GM12872 (cell line): ENCODE results near the gene FRYL.

ENCODE experiments used
- TF ChIP-seq, protein P1 (sequence below): IDR thresholded peaks from 3 replicates; pipeline ENCODE4 v1.5.1; 2011; ENCODE audit warnings: low read depth, mild to moderate bottlenecking, low read length, moderate library complexity; ENCODE audit not compliant: insufficient read depth

The FRYL gene

DNA sequence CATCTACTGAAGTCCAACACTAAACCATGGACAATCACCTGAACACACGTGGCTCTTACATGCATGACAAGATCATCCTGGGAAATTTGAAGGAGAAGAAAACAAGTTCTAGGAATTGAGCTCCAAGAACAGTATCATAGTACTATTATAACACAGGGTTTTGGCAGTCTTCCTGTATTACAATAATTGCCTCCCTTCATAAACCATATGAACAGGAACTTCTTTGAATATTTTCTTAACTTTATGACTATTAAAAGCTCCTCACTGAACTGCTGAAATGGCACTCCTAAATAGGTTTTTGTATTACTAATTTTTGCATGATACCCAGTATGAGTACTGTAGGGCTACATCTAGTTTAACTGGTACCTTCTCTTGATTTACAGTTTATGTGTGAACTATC is 160.0 kb downstream of the FRYL start:
- TF ChIP-seq, protein P1, sequence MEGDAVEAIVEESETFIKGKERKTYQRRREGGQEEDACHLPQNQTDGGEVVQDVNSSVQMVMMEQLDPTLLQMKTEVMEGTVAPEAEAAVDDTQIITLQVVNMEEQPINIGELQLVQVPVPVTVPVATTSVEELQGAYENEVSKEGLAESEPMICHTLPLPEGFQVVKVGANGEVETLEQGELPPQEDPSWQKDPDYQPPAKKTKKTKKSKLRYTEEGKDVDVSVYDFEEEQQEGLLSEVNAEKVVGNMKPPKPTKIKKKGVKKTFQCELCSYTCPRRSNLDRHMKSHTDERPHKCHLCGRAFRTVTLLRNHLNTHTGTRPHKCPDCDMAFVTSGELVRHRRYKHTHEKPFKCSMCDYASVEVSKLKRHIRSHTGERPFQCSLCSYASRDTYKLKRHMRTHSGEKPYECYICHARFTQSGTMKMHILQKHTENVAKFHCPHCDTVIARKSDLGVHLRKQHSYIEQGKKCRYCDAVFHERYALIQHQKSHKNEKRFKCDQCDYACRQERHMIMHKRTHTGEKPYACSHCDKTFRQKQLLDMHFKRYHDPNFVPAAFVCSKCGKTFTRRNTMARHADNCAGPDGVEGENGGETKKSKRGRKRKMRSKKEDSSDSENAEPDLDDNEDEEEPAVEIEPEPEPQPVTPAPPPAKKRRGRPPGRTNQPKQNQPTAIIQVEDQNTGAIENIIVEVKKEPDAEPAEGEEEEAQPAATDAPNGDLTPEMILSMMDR = no peak

- TF ChIP-seq, protein P1 = no peak
These were observed 175.6 kb downstream of the FRYL start for GRCh38 chr4:48604527-48604926.

- TF ChIP-seq, protein P1 = no peak
These were observed 176.0 kb downstream of the FRYL start for GRCh38 chr4:48604041-48604440.

- TF ChIP-seq, protein P1 = no peak
These were observed 176.6 kb downstream of the FRYL start for GRCh38 chr4:48603366-48604003.

DNA sequence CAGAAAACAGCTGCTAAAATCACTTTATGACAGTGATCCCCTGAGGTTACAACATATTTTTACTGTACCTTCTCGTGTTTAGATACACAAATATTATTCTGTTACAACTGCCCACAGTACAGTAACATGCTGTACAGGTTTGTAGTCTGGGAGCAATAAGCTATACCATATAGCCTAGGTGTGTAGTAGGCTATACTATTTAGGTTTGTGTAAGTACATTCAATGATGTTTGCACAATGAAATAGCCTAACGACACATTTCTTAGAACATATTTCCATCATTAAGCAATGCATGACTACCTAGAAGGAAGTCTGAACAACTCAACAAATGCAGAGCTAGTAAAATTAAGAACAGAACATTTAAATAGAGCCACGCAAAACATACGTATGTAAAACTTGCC is 177.3 kb downstream of the FRYL start:
- TF ChIP-seq, protein P1 = no peak

- TF ChIP-seq, protein P1 = no peak
These were observed 177.9 kb downstream of the FRYL start for GRCh38 chr4:48602222-48602621.

DNA sequence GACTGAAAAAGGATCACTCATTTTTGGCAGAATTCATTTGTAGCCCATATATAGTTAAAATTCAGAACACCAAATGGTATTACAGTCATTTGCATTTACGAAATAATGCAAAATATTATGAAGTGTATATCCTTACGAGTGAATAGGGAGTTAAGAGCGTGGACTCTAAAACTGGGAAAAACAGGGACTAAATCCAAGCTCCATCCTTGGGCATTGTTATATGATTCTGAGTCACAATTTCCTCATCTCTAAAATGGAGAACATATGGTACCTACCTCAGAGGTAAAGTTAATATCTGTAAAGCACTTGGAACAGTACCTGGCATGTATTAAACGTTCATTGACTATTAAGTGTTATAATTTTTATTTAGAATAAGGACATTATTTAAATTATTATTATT is 183.7 kb downstream of the FRYL start:
- TF ChIP-seq, protein P1 = no peak
